Activated CD8-positive, alpha-beta T cell treated with anti-CD3 and anti-CD28 coated beads, Interleukin-2, amount 10 ng/mL, durations not matched to agents 7 days and 5 days (primary cell): ENCODE measurements around the gene LAMB4. TPM values are rescaled to one million over a fixed set of nuclear protein-coding genes. Genes with fewer than 3 reads are reported as not detected.

Source experiments
- ATAC-seq: fragments of 150-1000 bp; cut with Tn5 transposase; one replicate; pipeline ENCODE4 v1.10.0; 2021; ENCODE audit warnings: moderate library complexity
- CTCF ChIA-PET: fragments of 350-600 bp; sonication (Branson Sonifier 250); formaldehyde crosslinking; loops from one replicate; lab custom pipeline; 2021; ENCODE audit warnings: antibody characterized with exemption; lab: Charles Lee
- POLR2A ChIA-PET: fragments of 350-600 bp; sonication (Branson Sonifier 250); formaldehyde crosslinking; loops from one replicate; lab custom pipeline; 2021; ENCODE audit warnings: antibody characterized with exemption; lab: Charles Lee
- DNase-seq: peaks from one replicate; pipeline ENCODE4 v3.0.0-alpha.2; 2020
- H3K27ac Mint-ChIP-seq: one replicate; pipeline ENCODE4 v1.8.0; 2021; ENCODE audit warnings: mild to moderate bottlenecking, mixed read lengths
- H3K27me3 Mint-ChIP-seq: one replicate; pipeline ENCODE4 v1.8.0; 2021; ENCODE audit warnings: low read depth, mixed read lengths
- H3K36me3 Mint-ChIP-seq: one replicate; pipeline ENCODE4 v1.8.0; 2021; ENCODE audit warnings: low read depth, mixed read lengths
- H3K4me1 Mint-ChIP-seq: one replicate; pipeline ENCODE4 v1.8.0; 2021; ENCODE audit warnings: low read depth, mixed read lengths
- H3K4me3 Mint-ChIP-seq: one replicate; pipeline ENCODE4 v1.8.0; 2021; ENCODE audit warnings: mild to moderate bottlenecking, mixed read lengths
- H3K9me3 Mint-ChIP-seq: one replicate; pipeline ENCODE4 v1.8.0; 2022; ENCODE audit warnings: mixed read lengths; ENCODE audit not compliant: insufficient read depth
- total RNA-seq, 2 experiments: library from RNA; stranded (reverse); gene quantifications; one replicate each; pipeline ENCODE4 v1.2.3, GENCODE V29; 2021

The LAMB4 gene
- not detected for total RNA-seq

DNA sequence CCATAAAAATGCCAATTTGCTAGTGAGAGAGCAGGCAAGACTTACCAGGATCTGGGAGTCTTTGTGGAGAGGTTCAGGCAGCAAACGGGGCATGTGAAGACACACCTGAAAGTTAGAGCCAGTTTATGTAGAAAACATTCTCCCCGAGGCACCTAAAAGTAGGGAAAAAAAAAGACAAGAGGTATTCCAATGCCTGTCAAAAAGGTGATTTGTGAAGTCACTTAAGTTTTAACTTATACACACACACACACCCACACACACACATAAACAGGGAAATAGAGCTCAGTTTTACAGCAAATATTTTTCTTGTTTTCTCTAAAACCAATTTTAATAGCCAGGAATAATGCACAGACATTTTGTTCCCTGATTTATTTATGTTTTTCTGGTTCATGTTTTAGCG lies at the start of gene LAMB4:
Gene LAMB4 (minus strand): TSS at position 101 of the 400 bp plus-strand sequence. CDS start 7,197 bp downstream, outside the sequence.
- H3K4me1 Mint-ChIP-seq: peaks cover 12% of the 10 kb centered on the region
- no peaks in the 10 kb centered on the region for H3K9me3 Mint-ChIP-seq
- ChIA-PET CTCF (interaction anchor here (1.0 to 7.3 kb wide), 4 partner anchors 15 to 54 kb away, joined by 3 to 25 read pairs (median 6); no protein-coding TSS in a partner anchor), POLR2A (no interaction called here)
- H3K27me3 Mint-ChIP-seq: peaks cover 2% of the 10 kb centered on the region
- no peaks in the 10 kb centered on the region for H3K36me3 Mint-ChIP-seq
- H3K27ac Mint-ChIP-seq: no peak within 1 kb of the TSS
- ATAC-seq (no peak), DNase-seq (no peak)
- no peak within 1 kb of the TSS for H3K4me3 Mint-ChIP-seq

DNA sequence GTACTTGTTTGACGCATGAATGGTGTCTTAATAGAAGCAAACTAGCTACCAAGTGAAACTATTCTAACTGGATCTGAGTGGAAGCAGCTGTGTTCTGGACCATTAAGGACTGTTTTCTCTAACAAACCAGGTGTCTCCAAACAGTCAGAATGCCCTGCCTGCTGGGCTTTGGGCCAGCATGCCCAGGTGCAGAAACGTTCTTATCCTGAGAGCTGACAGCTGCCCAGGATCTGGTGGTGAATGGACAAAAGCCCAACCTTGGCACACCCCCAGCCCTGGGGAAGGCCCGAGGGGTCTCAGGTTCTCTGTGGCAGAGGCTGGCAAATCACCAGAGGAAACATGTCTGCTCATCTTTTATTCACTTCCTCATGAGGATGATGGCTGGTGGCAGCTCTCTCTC lies 48.2 kb upstream of the LAMB4 start:
- no peak for ATAC-seq
- no peaks in the 10 kb centered on the region for H3K36me3 Mint-ChIP-seq

GRCh38 chr7:108171164-108171563 lies 41.0 kb upstream of the LAMB4 start:
- ATAC-seq (no peak), DNase-seq (no peak)
- H3K4me1 Mint-ChIP-seq: no peaks in the 10 kb centered on the region
- H3K9me3 Mint-ChIP-seq: no peaks in the 10 kb centered on the region
- no peaks in the 10 kb centered on the region for H3K36me3 Mint-ChIP-seq
- no peak overlapping the region for H3K4me3 Mint-ChIP-seq
- H3K27me3 Mint-ChIP-seq: no peaks in the 10 kb centered on the region
- no peak overlapping the region for H3K27ac Mint-ChIP-seq
- CTCF ChIA-PET: interaction anchor here (0.8 to 1.7 kb wide), 3 partner anchors 10 to 326 kb away, joined by 3 to 4 read pairs (median 3); no protein-coding TSS in a partner anchor
- POLR2A ChIA-PET: no interaction called here

More for the DNA sequence above, 48.2 kb upstream of the LAMB4 start:
- Mint-ChIP-seq H3K4me1 (no peaks in the 10 kb centered on the region), H3K27me3 (no peaks in the 10 kb centered on the region), H3K27ac (no peak overlapping the region), H3K4me3 (no peak overlapping the region), H3K9me3 (no peaks in the 10 kb centered on the region)
- ChIA-PET CTCF (interaction anchor here (4.1 kb wide), 1 partner anchor 319 kb away, joined by 26 read pairs; no protein-coding TSS in a partner anchor), POLR2A (no interaction called here)
- DNase-seq: no peak

- no peak for ATAC-seq
- CTCF ChIA-PET: interaction anchor here (1.2 to 1.7 kb wide), 2 partner anchors 24 to 327 kb away, joined by 3 to 4 read pairs; no protein-coding TSS in a partner anchor
- POLR2A ChIA-PET: no interaction called here
- no peak for DNase-seq
- H3K27me3 Mint-ChIP-seq: no peaks in the 10 kb centered on the region
- H3K4me3 Mint-ChIP-seq: no peak overlapping the region
- no peak overlapping the region for H3K27ac Mint-ChIP-seq
- H3K9me3 Mint-ChIP-seq: no peaks in the 10 kb centered on the region
- H3K4me1 Mint-ChIP-seq: no peaks in the 10 kb centered on the region
- H3K36me3 Mint-ChIP-seq: no peaks in the 10 kb centered on the region
Measured at GRCh38 chr7:108170251-108170650, 40.1 kb upstream of the LAMB4 start.

DNA sequence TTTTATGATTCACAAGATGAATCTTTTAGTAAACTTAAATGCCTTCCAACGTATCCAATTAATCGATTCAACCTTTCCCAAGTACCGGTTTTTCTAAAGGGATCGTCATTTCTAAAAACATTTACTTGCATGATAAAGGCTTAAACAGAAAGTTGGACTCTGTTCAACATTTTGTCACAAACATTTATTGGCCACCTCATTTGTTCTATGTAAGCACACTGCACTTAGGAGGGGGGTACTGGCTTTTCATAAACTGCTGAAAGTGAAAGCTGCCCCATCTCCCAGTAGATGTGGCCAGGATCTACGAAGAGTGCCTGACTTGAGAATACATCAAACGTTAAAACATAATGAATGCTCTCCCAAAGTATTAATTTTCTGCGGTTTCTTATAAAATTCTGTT lies 37.3 kb upstream of the LAMB4 start:
- no peak for ATAC-seq
- CTCF ChIA-PET: no interaction called here

DNA sequence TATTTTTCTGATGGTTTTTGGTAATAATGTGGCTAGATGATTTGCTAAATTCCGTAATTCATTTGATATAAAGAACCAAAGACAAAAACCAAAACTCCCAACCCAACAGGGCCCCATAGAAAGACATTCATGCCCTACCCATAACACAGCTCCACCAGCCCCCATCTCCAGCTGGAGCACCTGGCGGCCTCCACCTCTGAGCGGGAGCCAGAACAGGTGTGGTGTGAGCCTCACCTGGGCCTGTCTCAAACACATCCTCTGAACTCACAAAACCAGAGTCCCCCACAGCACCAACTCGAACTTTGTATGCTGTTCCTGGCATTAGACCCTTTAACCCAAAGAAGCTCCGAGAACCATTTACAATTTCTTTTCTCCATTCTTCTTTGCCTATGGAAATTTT lies 36.5 kb upstream of the LAMB4 start:
- Mint-ChIP-seq H3K4me1 (no peaks in the 10 kb centered on the region), H3K27ac (no peak overlapping the region), H3K27me3 (no peaks in the 10 kb centered on the region), H3K36me3 (no peaks in the 10 kb centered on the region), H3K9me3 (no peaks in the 10 kb centered on the region), H3K4me3 (no peak overlapping the region)
- POLR2A ChIA-PET: no interaction called here
- DNase-seq (no peak), ATAC-seq (no peak)
- CTCF ChIA-PET: no interaction called here

More for the DNA sequence above, 37.3 kb upstream of the LAMB4 start:
- DNase-seq: no peak
- Mint-ChIP-seq H3K4me3 (no peak overlapping the region), H3K36me3 (no peaks in the 10 kb centered on the region), H3K27me3 (no peaks in the 10 kb centered on the region), H3K9me3 (no peaks in the 10 kb centered on the region), H3K4me1 (no peaks in the 10 kb centered on the region), H3K27ac (no peak overlapping the region)
- POLR2A ChIA-PET: no interaction called here

- no peak overlapping the region for H3K4me3 Mint-ChIP-seq
Measured at GRCh38 chr7:108165723-108166122, 35.6 kb upstream of the LAMB4 start.

DNA sequence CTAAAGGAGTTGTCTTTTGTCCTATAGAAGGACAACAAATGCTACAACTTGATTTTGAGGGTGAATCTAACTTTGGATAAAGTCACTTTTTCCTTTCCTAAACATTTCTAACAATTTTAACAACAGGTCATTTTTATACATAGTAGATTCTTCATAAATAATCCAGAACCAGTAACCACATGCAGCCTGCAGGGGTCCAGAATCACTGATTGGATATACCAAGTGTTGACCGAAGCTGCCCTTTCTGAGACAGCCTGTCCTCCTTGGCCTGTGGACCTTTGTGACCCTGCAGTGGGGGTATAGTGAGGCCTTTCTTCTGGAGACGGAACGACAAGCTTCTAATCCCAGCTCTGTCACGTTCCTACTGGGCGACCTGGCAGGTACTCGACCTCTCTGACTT lies 34.8 kb upstream of the LAMB4 start:
- no peaks in the 10 kb centered on the region for H3K9me3 Mint-ChIP-seq
- DNase-seq: no peak
- ATAC-seq: no peak
- ChIA-PET CTCF (no interaction called here), POLR2A (no interaction called here)
- no peaks in the 10 kb centered on the region for H3K36me3 Mint-ChIP-seq
- H3K27me3 Mint-ChIP-seq: peaks cover 2% of the 10 kb centered on the region
- H3K4me3 Mint-ChIP-seq: no peak overlapping the region
- H3K4me1 Mint-ChIP-seq: no peaks in the 10 kb centered on the region
- H3K27ac Mint-ChIP-seq: no peak overlapping the region

More at GRCh38 chr7:108165723-108166122, 35.6 kb upstream of the LAMB4 start:
- H3K4me1 Mint-ChIP-seq: no peaks in the 10 kb centered on the region
- H3K27ac Mint-ChIP-seq: no peak overlapping the region
- H3K36me3 Mint-ChIP-seq: no peaks in the 10 kb centered on the region
- ATAC-seq (no peak), DNase-seq (no peak)
- peaks cover 2% of the 10 kb centered on the region for H3K27me3 Mint-ChIP-seq
- CTCF ChIA-PET: no interaction called here
- POLR2A ChIA-PET: no interaction called here
- no peaks in the 10 kb centered on the region for H3K9me3 Mint-ChIP-seq

DNA sequence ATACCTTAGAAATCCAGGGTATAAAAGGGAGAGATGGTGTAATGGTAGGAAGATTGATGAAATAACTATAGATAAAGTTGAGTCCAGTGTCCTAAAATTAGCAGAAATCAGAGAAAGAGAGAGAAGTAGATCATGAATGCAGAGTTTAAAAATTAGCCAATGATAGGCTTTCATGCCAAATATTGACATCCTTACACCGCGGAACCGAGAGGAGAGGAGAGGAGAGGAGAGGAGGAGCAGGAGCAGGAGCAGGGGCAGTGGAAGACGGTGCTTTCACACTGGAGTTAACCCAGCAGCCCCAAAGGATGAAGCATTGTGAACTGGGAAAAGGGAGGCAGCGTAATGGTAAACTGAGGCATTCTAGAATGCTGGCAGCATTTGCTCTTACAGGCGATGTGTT lies 34.2 kb upstream of the LAMB4 start:
- CTCF ChIA-PET: no interaction called here
- Mint-ChIP-seq H3K9me3 (no peaks in the 10 kb centered on the region), H3K27ac (no peak overlapping the region), H3K4me3 (no peak overlapping the region), H3K4me1 (no peaks in the 10 kb centered on the region), H3K36me3 (no peaks in the 10 kb centered on the region), H3K27me3 (peaks cover 2% of the 10 kb centered on the region)
- no peak for DNase-seq
- POLR2A ChIA-PET: no interaction called here
- ATAC-seq: no peak

DNA sequence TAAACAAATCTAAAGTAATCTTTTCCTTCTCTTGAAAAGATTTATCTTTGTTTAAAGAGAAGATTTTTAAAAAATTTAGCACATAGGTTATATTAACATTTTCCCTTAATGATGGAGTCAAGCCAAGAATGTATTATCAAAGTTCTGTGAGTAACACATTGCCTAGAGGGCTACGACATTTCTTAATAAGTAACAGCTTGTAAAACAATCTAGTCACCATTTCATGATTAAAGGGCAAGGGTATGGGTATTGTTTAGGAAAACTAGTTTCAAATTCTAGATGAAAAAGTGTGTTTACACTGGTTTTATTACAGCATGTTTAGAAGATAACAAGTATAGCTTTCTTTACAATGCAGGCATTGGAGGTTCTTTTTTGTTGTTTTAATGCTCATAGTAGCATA lies 28.6 kb upstream of the LAMB4 start:
- no peak for ATAC-seq
- Mint-ChIP-seq H3K9me3 (no peaks in the 10 kb centered on the region), H3K27ac (no peak overlapping the region), H3K4me3 (no peak overlapping the region), H3K36me3 (no peaks in the 10 kb centered on the region), H3K27me3 (peaks cover 2% of the 10 kb centered on the region), H3K4me1 (no peaks in the 10 kb centered on the region)
- ChIA-PET POLR2A (no interaction called here), CTCF (no interaction called here)
- DNase-seq: no peak

GRCh38 chr7:108157606-108158335 lies 27.6 kb upstream of the LAMB4 start:
- CTCF ChIA-PET: interaction anchor here (1.8 kb wide), 1 partner anchor 12 kb away, joined by 5 read pairs; no protein-coding TSS in a partner anchor
- DNase-seq (no peak), ATAC-seq (no peak)
- Mint-ChIP-seq H3K4me1 (no peaks in the 10 kb centered on the region), H3K36me3 (no peaks in the 10 kb centered on the region), H3K4me3 (no peak overlapping the region), H3K27ac (no peak overlapping the region), H3K27me3 (peaks cover 2% of the 10 kb centered on the region), H3K9me3 (no peaks in the 10 kb centered on the region)
- POLR2A ChIA-PET: no interaction called here

GRCh38 chr7:108156897-108157605 lies 26.9 kb upstream of the LAMB4 start:
- Mint-ChIP-seq H3K4me1 (no peaks in the 10 kb centered on the region), H3K27me3 (peaks cover 2% of the 10 kb centered on the region), H3K27ac (no peak overlapping the region), H3K9me3 (no peaks in the 10 kb centered on the region), H3K36me3 (no peaks in the 10 kb centered on the region), H3K4me3 (no peak overlapping the region)
- ChIA-PET CTCF (interaction anchor here (1.8 kb wide), 1 partner anchor 11 kb away, joined by 5 read pairs; no protein-coding TSS in a partner anchor), POLR2A (no interaction called here)
- ATAC-seq: no peak
- DNase-seq: no peak
